Measurements from ENCODE around the gene PIP4K2C.

The PIP4K2C gene

GRCh38 chr12:57603324-57603723, 12.3 kb downstream of the PIP4K2C start:
- no peak overlapping the region for H3K4me2 ChIP-seq (ENCODE audit: insufficient read depth, low read length)
- H3K4me1 ChIP-seq (ENCODE audit: insufficient read depth, low read length): peaks cover 21% of the 10 kb centered on the region
- H3K36me3 ChIP-seq (ENCODE audit: insufficient read depth, low read length): peaks cover 42% of the 10 kb centered on the region; the same call in 1 of the 2 replicates
- H3K9ac ChIP-seq (ENCODE audit: low read depth, low read length): no peak overlapping the region
- H4K20me1 ChIP-seq (ENCODE audit: insufficient read depth, low read length): no peaks in the 10 kb centered on the region
- H3K4me3 ChIP-seq (ENCODE audit: low read depth in 1 of 2, low read length in 2 of 2): no peak overlapping the region
- H2AFZ ChIP-seq (ENCODE audit: low read depth, low read length): no peak overlapping the region
- no peak overlapping the region for H3K27ac ChIP-seq (ENCODE audit: low read length)
- H3K9me3 ChIP-seq (ENCODE audit: insufficient read depth, low read length, severe bottlenecking): no peaks in the 10 kb centered on the region
- H3K27me3 ChIP-seq (ENCODE audit: insufficient read depth, low read length, poor library complexity): no peaks in the 10 kb centered on the region
- DNase-seq (no peak), ATAC-seq (ENCODE audit: insufficient read depth, low read depth) (no peak)
- TF ChIP-seq EZH2 (IDR thresholded peaks at IDR 0.05; ENCODE audit: borderline replicate concordance, low read depth, low read length, severe bottlenecking) (no peak), CTCF (IDR thresholded peaks at IDR 0.05; ENCODE audit: borderline replicate concordance, extremely low read depth, low read length, poor library complexity, severe bottlenecking) (no peak)
- no peaks in the 10 kb centered on the region; the same call in 1 of the 2 replicates for H3K79me2 ChIP-seq (ENCODE audit: insufficient read depth, low read length)

GRCh38 chr12:57603815-57604453, 12.9 kb downstream of the PIP4K2C start:
- H3K27ac ChIP-seq (ENCODE audit: low read length): peak overlapping the region; percentile 70
- peak overlapping the region; percentile 57 for H3K9ac ChIP-seq (ENCODE audit: low read depth, low read length)
- DNase-seq: no peak
- peaks cover 21% of the 10 kb centered on the region for H3K4me1 ChIP-seq (ENCODE audit: insufficient read depth, low read length)
- H3K79me2 ChIP-seq (ENCODE audit: insufficient read depth, low read length): no peaks in the 10 kb centered on the region; the same call in 1 of the 2 replicates
- peak overlapping the region; percentile 58 for H3K4me2 ChIP-seq (ENCODE audit: insufficient read depth, low read length)
- H3K9me3 ChIP-seq (ENCODE audit: insufficient read depth, low read length, severe bottlenecking): no peaks in the 10 kb centered on the region
- no peaks in the 10 kb centered on the region for H3K27me3 ChIP-seq (ENCODE audit: insufficient read depth, low read length, poor library complexity)
- H3K36me3 ChIP-seq (ENCODE audit: insufficient read depth, low read length): peaks cover 37% of the 10 kb centered on the region; the same call in 1 of the 2 replicates
- ATAC-seq (ENCODE audit: insufficient read depth, low read depth): no peak
- peak overlapping the region; percentile 15 to 62; a peak in 3 of 4 replicates for H3K4me3 ChIP-seq (ENCODE audit: low read depth in 1 of 2, low read length in 2 of 2)
- peak overlapping the region; percentile 92 for H2AFZ ChIP-seq (ENCODE audit: low read depth, low read length)
- TF ChIP-seq CTCF (IDR thresholded peaks at IDR 0.05; ENCODE audit: borderline replicate concordance, extremely low read depth, low read length, poor library complexity, severe bottlenecking) (no peak), EZH2 (IDR thresholded peaks at IDR 0.05; ENCODE audit: borderline replicate concordance, low read depth, low read length, severe bottlenecking) (no peak)
- no peaks in the 10 kb centered on the region for H4K20me1 ChIP-seq (ENCODE audit: insufficient read depth, low read length)

GRCh38 chr12:57604454-57604991, 13.5 kb downstream of the PIP4K2C start, which contains the start of gene DTX3:
TSS of gene DTX3 (plus strand) at chr12:57604824. CDS start at chr12:57606518, 1,694 bp downstream.
- Histone ChIP-seq H3K79me2 (ENCODE audit: insufficient read depth, low read length) (no peaks in the 10 kb centered on the region; the same call in 1 of the 2 replicates), H3K4me1 (ENCODE audit: insufficient read depth, low read length) (peaks cover 21% of the 10 kb centered on the region), H3K36me3 (ENCODE audit: insufficient read depth, low read length) (peaks cover 31% of the 10 kb centered on the region; the same call in 1 of the 2 replicates), H3K9me3 (ENCODE audit: insufficient read depth, low read length, severe bottlenecking) (no peaks in the 10 kb centered on the region), H3K9ac (ENCODE audit: low read depth, low read length) (peak within 1 kb of the TSS; percentile 57), H2AFZ (ENCODE audit: low read depth, low read length) (peak within 1 kb of the TSS; percentile 92), H3K4me2 (ENCODE audit: insufficient read depth, low read length) (peak within 1 kb of the TSS; percentile 58), H3K27me3 (ENCODE audit: insufficient read depth, low read length, poor library complexity) (no peaks in the 10 kb centered on the region), H4K20me1 (ENCODE audit: insufficient read depth, low read length) (no peaks in the 10 kb centered on the region), H3K4me3 (ENCODE audit: low read depth in 1 of 2, low read length in 2 of 2) (peak within 1 kb of the TSS; percentile 28 to 62; a peak in 3 of 4 replicates), H3K27ac (ENCODE audit: low read length) (peak within 1 kb of the TSS; percentile 70)
- ATAC-seq (ENCODE audit: insufficient read depth, low read depth) (peak; percentile 63), DNase-seq (peak; percentile 35)
- TF ChIP-seq EZH2 (IDR thresholded peaks at IDR 0.05; ENCODE audit: borderline replicate concordance, low read depth, low read length, severe bottlenecking): no peak
- no peak for TF ChIP-seq CTCF (IDR thresholded peaks at IDR 0.05; ENCODE audit: borderline replicate concordance, extremely low read depth, low read length, poor library complexity, severe bottlenecking)
